IPS-20b (cell line): Measurements from ENCODE around the gene KLHDC10.
"Not testable (repeated sequence)": the region's sequence is repeated elsewhere in the genome, so short reads cannot be mapped to it uniquely, and the experiment has no call there.

ENCODE experiments used
- H3K27ac ChIP-seq: one replicate; pipeline ENCODE4 v1.5.1; 2013; ENCODE audit warnings: low read length
- H3K27me3 ChIP-seq: 2 replicates; pipeline ENCODE4 v1.6.1; 2013; ENCODE audit warnings: mild to moderate bottlenecking, low read length, inconsistent platforms; ENCODE audit not compliant: insufficient read depth
- H3K36me3 ChIP-seq: 2 replicates; pipeline ENCODE4 v1.6.1; 2013; ENCODE audit warnings: low read depth, mild to moderate bottlenecking, inconsistent platforms, low read length, moderate library complexity; ENCODE audit not compliant: insufficient read depth
- H3K4me1 ChIP-seq: 2 replicates; pipeline ENCODE4 v1.6.1; 2013; ENCODE audit warnings: mild to moderate bottlenecking, control low read depth, inconsistent platforms, low read length, moderate library complexity; ENCODE audit not compliant: insufficient read depth
- H3K4me3 ChIP-seq: 2 replicates; pipeline ENCODE4 v1.5.1; 2013; ENCODE audit warnings: mild to moderate bottlenecking, low read length, inconsistent platforms
- H3K9ac ChIP-seq: 2 replicates; pipeline ENCODE4 v1.6.1; 2013; ENCODE audit warnings: low read depth, mild to moderate bottlenecking, inconsistent platforms, low read length, moderate library complexity
- H3K9me3 ChIP-seq: 2 replicates; pipeline ENCODE4 v1.6.1; 2013; ENCODE audit warnings: mild to moderate bottlenecking, low read depth, low read length, inconsistent platforms; ENCODE audit not compliant: insufficient read depth

The KLHDC10 gene

DNA sequence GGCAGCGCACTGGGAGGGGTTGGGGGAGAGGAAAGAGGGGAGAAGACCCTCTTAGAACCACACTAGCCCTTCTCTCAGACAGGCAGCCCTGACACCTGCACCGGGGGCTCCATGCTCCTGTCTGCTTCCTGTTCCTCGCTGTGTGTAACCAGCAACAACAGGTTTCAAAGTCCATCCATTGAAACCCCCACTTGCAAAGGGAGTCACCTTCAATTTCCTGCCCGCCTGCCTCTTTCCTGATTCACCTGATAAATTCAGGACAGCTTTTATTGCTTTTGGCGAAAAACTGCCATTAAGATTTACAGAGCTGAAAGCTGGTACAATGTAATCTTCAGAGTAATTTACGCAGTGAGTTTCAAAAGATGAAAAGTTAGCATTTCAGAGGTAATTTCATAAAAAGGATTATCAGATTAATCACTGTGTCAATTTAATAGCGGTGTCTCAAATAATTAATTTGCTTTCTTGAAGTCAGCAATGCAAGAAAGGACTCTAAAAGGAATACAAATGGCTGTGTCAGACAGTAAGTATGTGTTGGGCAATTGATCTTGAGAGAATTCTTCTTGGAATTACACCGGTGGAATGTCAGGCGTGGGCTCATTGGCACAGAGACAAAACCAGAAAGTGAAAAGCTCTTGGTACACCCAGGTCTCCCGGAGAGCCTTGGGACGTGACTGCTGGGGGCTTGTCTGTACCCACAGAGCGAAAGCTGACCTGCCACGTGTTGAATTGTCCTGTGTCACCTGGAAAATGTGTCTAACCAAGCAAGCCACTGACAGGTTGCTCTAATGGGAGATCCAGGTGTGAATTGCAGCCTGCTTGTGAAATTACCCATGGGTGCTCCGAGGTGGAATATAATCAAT lies 74.2 kb downstream of the KLHDC10 start:
- peaks cover 7% of the 10 kb centered on the region; the same call in 1 of the 2 replicates for H3K4me1 ChIP-seq
- no peaks in the 10 kb centered on the region for H3K9me3 ChIP-seq
- H3K4me3 ChIP-seq, result no peak overlapping the region
- no peaks in the 10 kb centered on the region for H3K36me3 ChIP-seq
- H3K27ac ChIP-seq, result no peak overlapping the region
- H3K27me3 ChIP-seq, result peaks cover 13% of the 10 kb centered on the region; the same call in 1 of the 2 replicates
- no peak overlapping the region for H3K9ac ChIP-seq

DNA sequence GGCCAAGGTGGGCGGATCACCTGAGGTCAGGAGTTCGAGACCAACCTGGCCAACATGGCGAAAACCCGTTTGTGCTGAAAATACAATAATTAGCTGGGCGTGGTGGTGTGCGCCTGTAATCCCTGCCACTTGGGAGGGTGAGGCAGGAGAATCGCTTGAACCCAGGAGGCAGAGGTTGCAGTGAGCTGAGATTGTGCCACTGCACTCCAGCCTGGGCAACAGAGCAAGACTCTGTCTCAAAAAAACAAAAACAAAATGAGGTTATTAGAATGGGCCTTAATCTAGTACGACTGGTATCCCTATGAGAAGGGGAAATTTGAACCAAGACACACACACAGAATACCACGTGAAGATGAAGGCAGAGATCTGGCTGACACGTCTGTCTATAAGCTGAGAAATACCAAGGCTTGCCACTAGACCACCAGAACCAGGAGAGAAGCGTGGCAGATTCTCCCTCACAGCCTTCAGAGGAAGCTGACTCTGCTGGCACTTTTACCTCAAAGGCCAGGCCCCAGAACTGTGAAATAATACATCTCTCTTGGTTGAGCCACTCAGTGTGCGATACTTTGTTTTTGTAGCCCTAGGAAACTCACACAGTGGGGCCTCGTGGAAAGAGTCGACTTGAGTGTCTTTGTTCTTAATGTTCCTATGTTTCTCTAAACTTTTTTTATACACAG lies 75.2 kb downstream of the KLHDC10 start:
- Histone ChIP-seq H3K27me3 (peaks cover 5% of the 10 kb centered on the region; the same call in 1 of the 2 replicates), H3K9me3 (no peaks in the 10 kb centered on the region), H3K27ac (no peak overlapping the region), H3K4me1 (peaks cover 7% of the 10 kb centered on the region; the same call in 1 of the 2 replicates), H3K4me3 (no peak overlapping the region), H3K9ac (no peak overlapping the region), H3K36me3 (no peaks in the 10 kb centered on the region)

DNA sequence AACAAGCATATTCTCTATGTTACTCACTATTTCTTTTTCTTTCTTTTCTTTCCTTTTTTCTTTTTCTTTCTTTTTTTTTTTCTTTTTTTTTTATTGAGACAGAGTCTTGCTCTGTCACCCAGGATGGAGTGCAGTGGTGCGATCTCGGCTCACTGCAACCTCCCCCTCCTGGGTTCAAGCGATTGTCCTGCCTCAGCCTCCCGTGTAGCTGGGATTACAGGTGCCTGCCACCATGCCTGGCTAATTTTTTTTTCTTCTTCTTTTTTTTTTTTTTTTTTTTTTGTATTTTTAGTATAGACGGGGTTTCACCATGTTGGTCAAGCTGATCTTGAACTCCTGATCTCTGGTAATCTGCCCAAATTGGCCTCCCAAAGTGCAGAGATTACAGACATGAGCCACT lies 75.8 kb downstream of the KLHDC10 start:
- H3K9ac ChIP-seq, H3K27me3 ChIP-seq, H3K9me3 ChIP-seq, H3K4me3 ChIP-seq, H3K36me3 ChIP-seq, H3K27ac ChIP-seq, H3K4me1 ChIP-seq: not testable (repeated sequence)

DNA sequence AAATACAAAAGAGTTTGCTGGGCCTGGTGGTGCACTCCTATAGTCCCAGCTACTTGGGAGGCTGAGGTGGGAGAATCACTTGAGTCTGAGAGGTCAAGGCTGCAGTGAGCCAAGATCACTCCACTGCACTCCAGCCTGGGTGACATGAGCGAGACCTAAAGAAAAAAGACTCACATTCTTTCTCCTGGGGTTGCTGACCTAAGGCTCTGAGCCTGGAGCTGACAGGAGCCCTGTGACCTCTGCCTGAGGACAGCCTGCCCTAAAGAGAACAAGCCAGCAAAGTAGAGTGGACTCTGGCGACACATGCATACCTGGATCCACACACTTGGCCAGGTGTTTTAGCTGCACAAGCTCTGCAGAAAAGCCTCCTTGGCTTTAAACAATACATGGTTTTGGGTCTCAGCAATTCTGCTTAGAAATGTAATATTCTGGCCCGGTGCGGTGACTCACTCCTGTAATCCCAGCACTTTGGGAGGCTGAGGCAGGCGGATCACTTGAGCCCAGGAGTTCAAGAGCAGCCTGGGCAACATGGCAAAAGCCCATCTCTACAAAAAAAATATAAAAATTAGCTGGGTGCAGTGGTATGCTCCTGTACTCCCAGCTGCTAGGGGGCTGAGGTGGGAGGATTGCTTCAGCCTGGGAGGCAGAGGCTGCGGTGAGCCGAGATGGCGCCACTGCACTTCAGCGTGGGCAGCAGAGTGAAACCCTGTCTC lies 76.5 kb downstream of the KLHDC10 start:
- H3K4me1 ChIP-seq, result peaks cover 5% of the 10 kb centered on the region; the same call in 1 of the 2 replicates
- H3K9me3 ChIP-seq, result no peaks in the 10 kb centered on the region
- H3K36me3 ChIP-seq, result no peaks in the 10 kb centered on the region
- no peak overlapping the region for H3K9ac ChIP-seq
- no peak overlapping the region for H3K4me3 ChIP-seq
- H3K27me3 ChIP-seq, result no peaks in the 10 kb centered on the region
- no peak overlapping the region for H3K27ac ChIP-seq

DNA sequence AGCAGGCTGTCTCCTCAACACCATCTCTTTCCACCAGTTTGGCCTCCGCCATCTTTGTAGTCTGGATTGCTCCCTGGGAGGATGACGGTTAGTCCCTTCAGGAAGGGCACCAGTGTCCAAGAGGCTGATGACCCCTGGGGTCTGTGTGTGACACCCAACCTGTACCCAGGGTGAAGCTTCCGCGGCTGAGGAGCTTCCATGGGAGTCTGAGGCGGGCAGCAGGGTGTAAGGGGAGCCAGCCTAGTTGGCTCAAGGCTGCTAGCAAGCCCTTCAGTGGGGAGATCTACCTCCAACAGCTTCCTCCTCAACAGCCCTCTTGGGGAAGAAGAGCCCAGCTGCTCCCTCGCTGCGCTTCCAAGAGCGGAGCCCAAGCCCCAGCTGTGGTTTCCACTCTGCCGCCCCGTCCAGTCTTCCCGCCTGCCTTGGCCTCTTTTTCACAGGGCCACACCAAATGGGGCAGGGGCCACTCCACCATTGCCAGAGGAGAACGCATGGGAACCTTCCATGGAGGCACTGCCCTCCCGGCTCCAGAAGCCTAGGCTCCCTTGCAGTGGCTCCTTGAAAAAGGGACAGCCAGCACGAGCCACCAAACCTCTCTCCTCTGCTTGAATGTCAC lies 77.5 kb downstream of the KLHDC10 start:
- Histone ChIP-seq H3K9ac (no peak overlapping the region), H3K4me1 (peaks cover 2% of the 10 kb centered on the region; the same call in 1 of the 2 replicates), H3K36me3 (no peaks in the 10 kb centered on the region), H3K27me3 (no peaks in the 10 kb centered on the region), H3K9me3 (no peaks in the 10 kb centered on the region), H3K27ac (no peak overlapping the region), H3K4me3 (no peak overlapping the region)

DNA sequence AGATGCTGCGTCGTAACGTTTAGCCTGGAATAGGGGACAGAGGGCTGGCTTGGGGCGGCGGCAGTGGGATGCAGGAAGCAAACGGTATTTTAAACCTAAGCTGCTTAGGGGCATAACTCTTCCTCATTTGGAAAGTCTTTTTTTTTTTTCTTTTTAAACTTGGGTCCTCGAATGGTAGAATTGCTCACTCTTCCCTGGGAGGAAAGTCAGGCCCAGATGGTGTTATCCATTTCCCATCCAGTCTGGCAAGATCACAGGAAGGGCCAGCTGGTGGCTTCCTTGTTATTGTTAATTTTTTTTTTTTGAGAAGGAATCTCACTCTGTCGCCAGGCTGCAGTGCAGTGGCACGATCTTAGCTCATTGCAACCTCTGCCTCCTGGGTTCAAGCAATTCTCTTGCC lies 78.2 kb downstream of the KLHDC10 start:
- no peaks in the 10 kb centered on the region for H3K9me3 ChIP-seq
- no peaks in the 10 kb centered on the region for H3K36me3 ChIP-seq
- no peak overlapping the region for H3K4me3 ChIP-seq
- no peak overlapping the region for H3K9ac ChIP-seq
- H3K27ac ChIP-seq, result no peak overlapping the region
- no peaks in the 10 kb centered on the region for H3K27me3 ChIP-seq
- H3K4me1 ChIP-seq, result peaks cover 2% of the 10 kb centered on the region; the same call in 1 of the 2 replicates

DNA sequence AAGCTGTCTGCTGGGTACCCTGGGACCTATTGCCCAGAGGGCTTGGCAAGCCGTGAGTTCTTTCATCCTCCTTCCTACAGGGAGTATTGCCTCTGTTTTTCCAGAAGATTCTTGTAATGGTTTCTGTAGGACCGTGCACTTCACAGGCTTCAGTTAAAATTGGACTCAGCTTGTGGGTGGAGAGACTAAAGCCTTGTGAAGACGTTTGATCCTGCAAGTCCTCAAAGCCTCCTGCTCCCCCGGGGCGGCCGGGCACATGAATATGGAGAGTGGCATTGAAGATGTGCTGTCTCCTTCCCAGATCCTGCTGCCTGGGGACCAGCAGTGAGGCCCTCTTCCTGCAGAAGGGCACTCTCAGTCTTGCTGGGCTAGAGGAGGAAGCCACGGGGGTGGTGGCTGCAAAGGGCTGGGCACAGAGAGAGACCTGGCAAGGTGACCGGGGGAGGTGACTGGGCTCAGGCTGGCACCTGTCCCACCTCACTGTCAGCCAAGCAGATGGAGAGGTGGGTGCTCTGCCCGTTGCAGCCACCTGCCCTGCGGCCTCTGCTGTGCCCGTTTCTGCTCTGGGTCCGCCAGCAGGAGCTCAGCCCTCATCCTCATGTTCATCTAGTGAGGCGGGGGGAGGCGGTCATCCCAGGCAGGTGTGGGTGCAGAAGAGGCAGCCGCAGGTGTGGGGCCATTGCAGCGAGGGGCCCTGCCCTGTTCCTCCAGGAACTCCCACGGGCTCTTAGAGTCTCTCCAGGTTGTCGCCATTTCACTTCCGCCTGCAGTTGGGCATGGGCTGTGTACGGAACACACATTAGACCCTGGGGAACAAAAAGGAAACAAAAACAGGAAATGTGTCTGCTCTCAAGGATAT lies 79.2 kb downstream of the KLHDC10 start:
- Histone ChIP-seq H3K27me3 (no peaks in the 10 kb centered on the region), H3K9me3 (no peaks in the 10 kb centered on the region), H3K36me3 (no peaks in the 10 kb centered on the region), H3K4me3 (no peak overlapping the region), H3K4me1 (peaks cover 1% of the 10 kb centered on the region; the same call in 1 of the 2 replicates), H3K27ac (no peak overlapping the region), H3K9ac (no peak overlapping the region)

DNA sequence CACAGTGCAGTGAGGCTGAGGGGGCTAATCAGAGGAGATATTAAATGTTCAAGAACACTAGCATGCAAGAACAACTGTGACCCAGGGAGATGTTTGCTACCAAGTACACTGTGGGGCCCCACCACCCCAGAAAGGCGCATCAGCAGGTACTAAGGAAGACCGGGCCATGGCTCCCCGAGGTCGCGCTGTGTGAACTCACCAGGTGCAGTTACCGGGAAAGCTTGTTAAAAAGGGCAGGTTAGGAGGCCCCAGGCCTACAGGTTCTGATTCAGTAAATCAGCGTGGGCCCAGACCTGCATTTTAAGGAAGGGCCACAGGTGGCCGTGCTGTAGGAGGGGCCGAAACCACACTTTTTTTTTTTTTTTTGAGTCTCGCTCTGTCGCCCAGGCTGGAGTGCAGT lies 80.3 kb downstream of the KLHDC10 start:
- Histone ChIP-seq H3K27ac (no peak overlapping the region), H3K4me1 (no peaks in the 10 kb centered on the region), H3K9me3 (no peaks in the 10 kb centered on the region), H3K9ac (no peak overlapping the region), H3K27me3 (no peaks in the 10 kb centered on the region), H3K4me3 (no peak overlapping the region), H3K36me3 (no peaks in the 10 kb centered on the region)

DNA sequence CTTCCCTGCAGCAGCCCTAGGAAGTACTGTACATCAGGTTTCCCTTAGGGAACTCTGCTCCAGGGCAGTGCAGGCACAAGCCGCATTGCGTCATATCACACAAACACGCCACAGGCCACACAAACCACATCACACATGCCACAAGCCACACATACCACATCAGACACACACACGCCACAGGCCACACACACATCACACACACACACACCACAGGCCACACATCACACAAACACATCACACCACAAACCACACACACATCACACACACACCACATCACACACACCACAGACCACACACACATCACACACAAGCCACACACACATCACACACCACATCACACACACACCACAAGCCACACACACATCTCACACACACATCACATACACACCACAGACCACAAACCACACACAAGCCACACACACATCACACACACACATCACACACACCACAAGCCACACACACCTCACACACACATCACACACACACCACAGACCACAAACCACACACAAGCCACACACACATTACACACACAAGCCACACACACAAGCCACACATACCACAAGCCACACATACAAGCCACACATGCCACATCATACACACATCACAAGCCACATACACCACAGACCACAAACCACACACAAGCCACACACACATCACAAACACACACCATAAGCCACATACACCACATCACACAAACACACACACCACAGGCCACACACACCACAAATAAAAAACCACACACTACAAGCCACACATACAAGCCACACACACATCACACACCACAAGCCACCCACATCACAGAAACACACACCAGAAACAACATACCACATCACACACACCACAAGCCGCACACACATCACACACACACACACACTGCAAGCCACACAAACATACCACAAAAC lies 81.5 kb downstream of the KLHDC10 start:
- Histone ChIP-seq H3K4me1 (no peaks in the 10 kb centered on the region), H3K27ac (no peak overlapping the region), H3K9me3 (peaks cover 3% of the 10 kb centered on the region; the same call in 1 of the 2 replicates), H3K36me3 (no peaks in the 10 kb centered on the region), H3K27me3 (no peaks in the 10 kb centered on the region), H3K4me3 (no peak overlapping the region), H3K9ac (no peak overlapping the region)

DNA sequence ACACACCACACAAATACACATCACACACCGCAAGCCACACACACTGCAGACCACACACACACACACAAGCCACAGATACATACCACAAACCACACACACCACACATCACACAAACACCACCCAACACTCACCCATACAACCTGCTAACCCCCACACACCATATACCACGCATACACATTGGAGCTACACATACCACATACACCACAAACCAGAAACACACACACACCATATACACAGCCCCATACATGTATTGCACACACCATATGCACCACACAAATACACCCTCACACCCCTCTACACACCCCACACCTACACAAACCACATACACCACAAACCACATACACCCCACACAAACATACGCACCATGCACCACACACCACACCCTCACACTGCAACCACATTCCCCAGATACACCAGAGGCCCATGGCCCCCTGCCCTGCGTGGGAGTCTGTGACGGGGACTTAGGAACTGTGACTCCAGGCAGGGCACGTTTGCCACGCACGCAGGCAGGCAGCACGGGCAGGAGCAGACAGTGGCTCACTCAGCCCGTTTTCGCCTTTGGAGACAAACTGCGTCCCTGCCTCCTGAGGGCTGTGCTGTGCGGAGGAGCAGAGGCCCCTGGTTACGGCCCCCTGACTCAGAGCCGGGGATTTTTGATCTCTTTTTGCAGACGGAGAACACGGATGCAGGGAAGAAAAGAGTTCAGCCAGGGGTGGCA lies 82.3 kb downstream of the KLHDC10 start:
- Histone ChIP-seq H3K4me3 (no peak overlapping the region), H3K27me3 (no peaks in the 10 kb centered on the region), H3K9me3 (peaks cover 10% of the 10 kb centered on the region; the same call in 1 of the 2 replicates), H3K36me3 (no peaks in the 10 kb centered on the region), H3K9ac (no peak overlapping the region), H3K4me1 (no peaks in the 10 kb centered on the region), H3K27ac (no peak overlapping the region)
